HepG2 (cell line): ENCODE data around the gene FBLN5. TPM values are rescaled to one million over a fixed set of nuclear protein-coding genes. Genes with fewer than 3 reads are reported as not detected.

Experiments used
- HES4 ChIP-seq: sonication (generic); formaldehyde crosslinking; IDR thresholded peaks from 2 replicates; pipeline ENCODE4 v1.9.0; 2021; ENCODE audit warnings: mild to moderate bottlenecking, missing genetic modification reagents, borderline replicate concordance
- JARID2 ChIP-seq: sonication (generic); formaldehyde crosslinking; IDR thresholded peaks from 2 replicates; pipeline ENCODE4 v1.8.1; 2023; ENCODE audit warnings: missing genetic modification reagents, inconsistent platforms; ENCODE audit not compliant: insufficient replicate concordance
- JUND ChIP-seq: sonication (generic); formaldehyde crosslinking; IDR thresholded peaks from 2 replicates; pipeline ENCODE4 v1.8.0; 2022; ENCODE audit warnings: mild to moderate bottlenecking, missing genetic modification reagents
- MXI1 ChIP-seq: IDR thresholded peaks from 3 replicates; pipeline ENCODE4 v1.6.1; 2012; ENCODE audit warnings: low read depth, low read length, inconsistent platforms, borderline replicate concordance
- NFIC ChIP-seq: IDR thresholded peaks from 2 replicates; pipeline ENCODE4 v1.6.1; 2012; ENCODE audit warnings: mild to moderate bottlenecking, low read length, inconsistent platforms
- NONO ChIP-seq, 2 experiments: fragments of 450-650 bp in 1 of 2; sonication (generic) in 1 of 2; formaldehyde crosslinking in 1 of 2; IDR thresholded peaks in 1 of 2; conservative IDR thresholded peaks in 1 of 2; 2 replicates each; pipeline versions ENCODE4 v1.6.1 to v1.8.0; 2017 to 2022; ENCODE audit warnings: mild to moderate bottlenecking in 1 of 2, missing genetic modification reagents in 1 of 2, moderate library complexity in 1 of 2
- NR2F2 ChIP-seq: IDR thresholded peaks from 2 replicates; pipeline ENCODE4 v1.6.1; 2012; ENCODE audit warnings: low read depth, inconsistent platforms, borderline replicate concordance
- RBM22 ChIP-seq: fragments of 200-400 bp; formaldehyde crosslinking; optimal IDR thresholded peaks from 2 replicates; pipeline ENCODE3; 2017; ENCODE audit warnings: mild to moderate bottlenecking, low read length, moderate library complexity
- SETDB1 ChIP-seq: sonication (generic); formaldehyde crosslinking; IDR thresholded peaks from 2 replicates; pipeline ENCODE4 v1.5.1; 2020; ENCODE audit warnings: missing genetic modification reagents, mild to moderate bottlenecking, borderline replicate concordance
- XRCC5 ChIP-seq: fragments of 200-400 bp; formaldehyde crosslinking; optimal IDR thresholded peaks from 2 replicates; pipeline ENCODE3; 2017; ENCODE audit warnings: mild to moderate bottlenecking, low read length
- ZNF121 ChIP-seq: sonication (generic); formaldehyde crosslinking; IDR thresholded peaks from 2 replicates; pipeline ENCODE4 v1.5.0; 2020; ENCODE audit warnings: mild to moderate bottlenecking, missing genetic modification reagents
- ZNF501 ChIP-seq: sonication (generic); formaldehyde crosslinking; IDR thresholded peaks from 2 replicates; pipeline ENCODE4 v1.5.1; 2020; ENCODE audit warnings: mild to moderate bottlenecking, moderate library complexity, missing genetic modification reagents
- ZNF550 ChIP-seq: sonication (generic); formaldehyde crosslinking; IDR thresholded peaks from 2 replicates; pipeline ENCODE4 v1.4.0; 2020; ENCODE audit warnings: mild to moderate bottlenecking, missing genetic modification reagents, borderline replicate concordance
- ZNF674 ChIP-seq: sonication (generic); formaldehyde crosslinking; IDR thresholded peaks from 2 replicates; pipeline ENCODE4 v1.5.0; 2020; ENCODE audit warnings: low read depth, mild to moderate bottlenecking, missing genetic modification reagents
- ZNF678 ChIP-seq: sonication (generic); formaldehyde crosslinking; IDR thresholded peaks from 2 replicates; pipeline ENCODE4 v1.4.0; 2020; ENCODE audit warnings: mild to moderate bottlenecking, missing genetic modification reagents
- ZNF816 ChIP-seq: sonication (generic); formaldehyde crosslinking; IDR thresholded peaks from 2 replicates; pipeline ENCODE4 v1.8.0; 2022; ENCODE audit warnings: missing genetic modification reagents, mild to moderate bottlenecking, borderline replicate concordance
- polyA plus RNA-seq, 8 experiments: library from polyadenylated mRNA; depleted of rRNA in 3 of 8; stranded (reverse) in 7 of 8; unstranded in 1 of 8; fragments of >200 nt; fragmentation: Illumina TruSeq in 4 of 8; extraction: Trizol in 4 of 8; gene quantifications; 2 replicates each; pipeline versions ENCODE4 v1.2.1 to v1.2.3, GENCODE V29; 2011 to 2016; ENCODE audit warnings: low read depth in 4 of 8, missing spikeins in 1 of 8, mixed read lengths in 1 of 8; ENCODE audit not compliant: insufficient read depth in 1 of 8
- total RNA-seq, 5 experiments: library from RNA; depleted of rRNA; stranded (reverse); fragments of >200 nt; fragmentation: Illumina TruSeq; extraction: Trizol; gene quantifications; 2 replicates each; pipeline ENCODE4 v1.2.3, GENCODE V29; 2016; ENCODE audit warnings: low read depth in 1 of 5
- TF ChIP-seq, protein P1 (sequence below): sonication (generic); formaldehyde crosslinking; IDR thresholded peaks from 2 replicates; pipeline ENCODE4 v1.5.0; 2020; ENCODE audit warnings: mild to moderate bottlenecking, missing genetic modification reagents
- TF ChIP-seq, protein P2 (sequence below): sonication (generic); formaldehyde crosslinking; IDR thresholded peaks from 2 replicates; pipeline ENCODE4 v1.5.1; 2020; ENCODE audit warnings: missing genetic modification reagents, mild to moderate bottlenecking, borderline replicate concordance
- TF ChIP-seq, protein P3 (sequence below): sonication (generic); formaldehyde crosslinking; conservative IDR thresholded peaks from 2 replicates; pipeline ENCODE4 v1.4.0; 2020; ENCODE audit warnings: missing genetic modification reagents
- TF ChIP-seq, protein P4 (sequence below): conservative IDR thresholded peaks from 2 replicates; pipeline ENCODE4 v1.6.1; 2018; ENCODE audit warnings: missing genetic modification reagents
- TF ChIP-seq, protein P5 (sequence below): sonication (generic); formaldehyde crosslinking; conservative IDR thresholded peaks from 2 replicates; pipeline ENCODE4 v1.8.0; 2022; ENCODE audit warnings: mild to moderate bottlenecking, moderate library complexity, missing genetic modification reagents

FBLN5 gene
- total and polyA plus RNA-seq, 2 of the 13 experiments (the other 11 are each of a cell fraction or from before 2014, with no cell fraction given) = 0.38 to 0.77 TPM

DNA sequence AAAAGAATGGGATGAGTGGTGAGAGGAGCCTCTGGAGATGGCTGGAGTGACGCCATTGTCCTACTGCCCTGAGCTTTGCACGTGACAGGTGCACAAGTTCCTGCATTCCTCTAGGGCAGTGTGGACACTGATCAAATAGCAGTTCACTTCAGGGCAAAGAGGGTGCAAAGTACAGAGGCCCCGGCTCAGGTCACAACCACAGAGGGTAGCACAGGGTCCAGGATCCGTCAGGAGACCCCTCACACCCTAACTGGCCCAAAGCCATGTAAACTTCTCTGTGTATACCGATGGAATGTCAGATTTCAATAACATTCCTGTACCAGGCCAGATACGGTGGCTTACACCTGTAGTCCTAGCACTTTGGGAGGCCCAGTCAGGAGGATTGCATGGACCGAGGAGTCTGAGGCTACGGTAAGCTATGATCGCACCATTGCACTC lies 10.4 kb upstream of the FBLN5 start (continued):
- no peak for TF ChIP-seq JARID2 (CRISPR knock-in tag)
- TF ChIP-seq MXI1 = no peak
- TF ChIP-seq, protein P1, sequence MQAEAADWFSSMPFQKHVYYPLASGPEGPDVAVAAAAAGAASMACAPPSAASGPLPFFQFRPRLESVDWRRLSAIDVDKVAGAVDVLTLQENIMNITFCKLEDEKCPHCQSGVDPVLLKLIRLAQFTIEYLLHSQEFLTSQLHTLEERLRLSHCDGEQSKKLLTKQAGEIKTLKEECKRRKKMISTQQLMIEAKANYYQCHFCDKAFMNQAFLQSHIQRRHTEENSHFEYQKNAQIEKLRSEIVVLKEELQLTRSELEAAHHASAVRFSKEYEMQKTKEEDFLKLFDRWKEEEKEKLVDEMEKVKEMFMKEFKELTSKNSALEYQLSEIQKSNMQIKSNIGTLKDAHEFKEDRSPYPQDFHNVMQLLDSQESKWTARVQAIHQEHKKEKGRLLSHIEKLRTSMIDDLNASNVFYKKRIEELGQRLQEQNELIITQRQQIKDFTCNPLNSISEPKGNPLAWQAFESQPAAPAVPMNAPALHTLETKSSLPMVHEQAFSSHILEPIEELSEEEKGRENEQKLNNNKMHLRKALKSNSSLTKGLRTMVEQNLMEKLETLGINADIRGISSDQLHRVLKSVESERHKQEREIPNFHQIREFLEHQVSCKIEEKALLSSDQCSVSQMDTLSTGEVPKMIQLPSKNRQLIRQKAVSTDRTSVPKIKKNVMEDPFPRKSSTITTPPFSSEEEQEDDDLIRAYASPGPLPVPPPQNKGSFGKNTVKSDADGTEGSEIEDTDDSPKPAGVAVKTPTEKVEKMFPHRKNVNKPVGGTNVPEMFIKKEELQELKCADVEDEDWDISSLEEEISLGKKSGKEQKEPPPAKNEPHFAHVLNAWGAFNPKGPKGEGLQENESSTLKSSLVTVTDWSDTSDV (CRISPR knock-in tag) = no peak
- TF ChIP-seq RBM22 = no peak
- TF ChIP-seq, protein P2, sequence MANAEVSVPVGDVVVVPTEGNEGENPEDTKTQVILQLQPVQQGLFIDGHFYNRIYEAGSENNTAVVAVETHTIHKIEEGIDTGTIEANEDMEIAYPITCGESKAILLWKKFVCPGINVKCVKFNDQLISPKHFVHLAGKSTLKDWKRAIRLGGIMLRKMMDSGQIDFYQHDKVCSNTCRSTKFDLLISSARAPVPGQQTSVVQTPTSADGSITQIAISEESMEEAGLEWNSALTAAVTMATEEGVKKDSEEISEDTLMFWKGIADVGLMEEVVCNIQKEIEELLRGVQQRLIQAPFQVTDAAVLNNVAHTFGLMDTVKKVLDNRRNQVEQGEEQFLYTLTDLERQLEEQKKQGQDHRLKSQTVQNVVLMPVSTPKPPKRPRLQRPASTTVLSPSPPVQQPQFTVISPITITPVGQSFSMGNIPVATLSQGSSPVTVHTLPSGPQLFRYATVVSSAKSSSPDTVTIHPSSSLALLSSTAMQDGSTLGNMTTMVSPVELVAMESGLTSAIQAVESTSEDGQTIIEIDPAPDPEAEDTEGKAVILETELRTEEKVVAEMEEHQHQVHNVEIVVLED (CRISPR knock-in tag) = no peak
- no peak for TF ChIP-seq XRCC5
- TF ChIP-seq NONO (IDR thresholded peaks at IDR 0.05) = no peak
- TF ChIP-seq NONO (CRISPR knock-in tag; conservative IDR thresholded peaks at IDR 0.05) = no peak
- TF ChIP-seq ZNF816 (CRISPR knock-in tag) = no peak
- TF ChIP-seq NFIC = peak; percentile 43; the same call in 1 of the 2 replicates
- TF ChIP-seq ZNF678 (CRISPR knock-in tag) = no peak
- TF ChIP-seq, protein P3, sequence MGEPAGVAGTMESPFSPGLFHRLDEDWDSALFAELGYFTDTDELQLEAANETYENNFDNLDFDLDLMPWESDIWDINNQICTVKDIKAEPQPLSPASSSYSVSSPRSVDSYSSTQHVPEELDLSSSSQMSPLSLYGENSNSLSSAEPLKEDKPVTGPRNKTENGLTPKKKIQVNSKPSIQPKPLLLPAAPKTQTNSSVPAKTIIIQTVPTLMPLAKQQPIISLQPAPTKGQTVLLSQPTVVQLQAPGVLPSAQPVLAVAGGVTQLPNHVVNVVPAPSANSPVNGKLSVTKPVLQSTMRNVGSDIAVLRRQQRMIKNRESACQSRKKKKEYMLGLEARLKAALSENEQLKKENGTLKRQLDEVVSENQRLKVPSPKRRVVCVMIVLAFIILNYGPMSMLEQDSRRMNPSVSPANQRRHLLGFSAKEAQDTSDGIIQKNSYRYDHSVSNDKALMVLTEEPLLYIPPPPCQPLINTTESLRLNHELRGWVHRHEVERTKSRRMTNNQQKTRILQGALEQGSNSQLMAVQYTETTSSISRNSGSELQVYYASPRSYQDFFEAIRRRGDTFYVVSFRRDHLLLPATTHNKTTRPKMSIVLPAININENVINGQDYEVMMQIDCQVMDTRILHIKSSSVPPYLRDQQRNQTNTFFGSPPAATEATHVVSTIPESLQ (CRISPR knock-in tag) = no peak
- no peak for TF ChIP-seq ZNF550 (CRISPR knock-in tag)
- TF ChIP-seq ZNF121 (CRISPR knock-in tag) = no peak
- TF ChIP-seq JUND (CRISPR knock-in tag) = peak; percentile 49; the same call in 1 of the 2 replicates
- TF ChIP-seq, protein P4, sequence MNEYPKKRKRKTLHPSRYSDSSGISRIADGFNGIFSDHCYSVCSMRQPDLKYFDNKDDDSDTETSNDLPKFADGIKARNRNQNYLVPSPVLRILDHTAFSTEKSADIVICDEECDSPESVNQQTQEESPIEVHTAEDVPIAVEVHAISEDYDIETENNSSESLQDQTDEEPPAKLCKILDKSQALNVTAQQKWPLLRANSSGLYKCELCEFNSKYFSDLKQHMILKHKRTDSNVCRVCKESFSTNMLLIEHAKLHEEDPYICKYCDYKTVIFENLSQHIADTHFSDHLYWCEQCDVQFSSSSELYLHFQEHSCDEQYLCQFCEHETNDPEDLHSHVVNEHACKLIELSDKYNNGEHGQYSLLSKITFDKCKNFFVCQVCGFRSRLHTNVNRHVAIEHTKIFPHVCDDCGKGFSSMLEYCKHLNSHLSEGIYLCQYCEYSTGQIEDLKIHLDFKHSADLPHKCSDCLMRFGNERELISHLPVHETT (CRISPR knock-in tag) = no peak
- no peak for TF ChIP-seq HES4 (CRISPR knock-in tag)
- TF ChIP-seq NR2F2 = peak; percentile 84
- TF ChIP-seq SETDB1 (CRISPR knock-in tag) = no peak
- TF ChIP-seq ZNF674 (CRISPR knock-in tag) = no peak
- peak; percentile 78; the same call in 1 of the 2 replicates for TF ChIP-seq ZNF501 (CRISPR knock-in tag)
- TF ChIP-seq, protein P5, sequence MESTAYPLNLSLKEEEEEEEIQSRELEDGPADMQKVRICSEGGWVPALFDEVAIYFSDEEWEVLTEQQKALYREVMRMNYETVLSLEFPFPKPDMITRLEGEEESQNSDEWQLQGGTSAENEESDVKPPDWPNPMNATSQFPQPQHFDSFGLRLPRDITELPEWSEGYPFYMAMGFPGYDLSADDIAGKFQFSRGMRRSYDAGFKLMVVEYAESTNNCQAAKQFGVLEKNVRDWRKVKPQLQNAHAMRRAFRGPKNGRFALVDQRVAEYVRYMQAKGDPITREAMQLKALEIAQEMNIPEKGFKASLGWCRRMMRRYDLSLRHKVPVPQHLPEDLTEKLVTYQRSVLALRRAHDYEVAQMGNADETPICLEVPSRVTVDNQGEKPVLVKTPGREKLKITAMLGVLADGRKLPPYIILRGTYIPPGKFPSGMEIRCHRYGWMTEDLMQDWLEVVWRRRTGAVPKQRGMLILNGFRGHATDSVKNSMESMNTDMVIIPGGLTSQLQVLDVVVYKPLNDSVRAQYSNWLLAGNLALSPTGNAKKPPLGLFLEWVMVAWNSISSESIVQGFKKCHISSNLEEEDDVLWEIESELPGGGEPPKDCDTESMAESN (CRISPR knock-in tag) = no peak
